ENCODE data around the gene CAPZB. TPM values are rescaled to one million over a fixed set of nuclear protein-coding genes. Genes with fewer than 3 reads are reported as not detected.

The CAPZB gene
- total RNA-seq, 1 donor from 2014 or later, result 326 TPM

DNA sequence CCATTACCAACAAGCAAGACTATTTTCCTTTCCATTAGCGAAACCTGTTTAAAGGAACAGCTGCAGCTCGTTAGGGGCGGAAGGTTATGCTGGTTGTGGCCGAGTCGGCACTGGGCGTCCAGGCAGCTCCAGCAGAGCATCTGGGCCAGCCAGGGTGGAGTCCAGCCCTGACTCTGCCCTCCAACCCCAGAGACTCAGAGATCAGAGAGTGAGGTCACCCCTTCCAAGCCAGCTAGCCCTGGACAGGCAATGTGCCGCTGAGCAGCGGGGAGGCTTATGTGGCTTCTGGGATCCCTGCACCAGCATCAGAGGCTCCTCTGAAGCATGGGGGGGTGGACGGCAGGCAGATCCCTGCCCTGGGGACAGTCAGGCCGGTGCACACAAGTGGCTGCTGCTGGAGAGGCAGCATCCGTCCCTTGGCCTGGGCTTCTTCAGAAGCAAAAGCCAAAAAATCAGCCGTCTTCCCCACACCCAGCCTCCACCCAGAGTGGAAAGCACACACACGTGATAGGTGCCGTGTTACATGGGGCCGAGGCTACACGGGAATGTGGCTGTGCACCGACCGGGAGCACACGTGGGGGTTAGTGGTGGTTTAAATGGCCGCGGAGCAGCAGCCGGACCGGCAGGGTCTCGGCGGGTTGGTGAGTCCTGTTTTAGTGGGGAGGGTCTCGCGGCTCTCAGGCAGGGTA is 143.1 kb downstream of the CAPZB start:
- Mint-ChIP-seq H3K36me3 (ENCODE audit: unreplicated experiment) (no peaks in the 10 kb centered on the region), H3K4me3 (ENCODE audit: unreplicated experiment) (no peak overlapping the region), H3K27me3 (ENCODE audit: unreplicated experiment) (peaks cover 13% of the 10 kb centered on the region), H3K4me1 (ENCODE audit: low read depth, unreplicated experiment) (peaks cover 17% of the 10 kb centered on the region), H3K9me3 (ENCODE audit: unreplicated experiment) (peaks cover 12% of the 10 kb centered on the region), H3K27ac (ENCODE audit: unreplicated experiment) (peak overlapping the region; percentile 72)
- TF ChIP-seq, protein P1, sequence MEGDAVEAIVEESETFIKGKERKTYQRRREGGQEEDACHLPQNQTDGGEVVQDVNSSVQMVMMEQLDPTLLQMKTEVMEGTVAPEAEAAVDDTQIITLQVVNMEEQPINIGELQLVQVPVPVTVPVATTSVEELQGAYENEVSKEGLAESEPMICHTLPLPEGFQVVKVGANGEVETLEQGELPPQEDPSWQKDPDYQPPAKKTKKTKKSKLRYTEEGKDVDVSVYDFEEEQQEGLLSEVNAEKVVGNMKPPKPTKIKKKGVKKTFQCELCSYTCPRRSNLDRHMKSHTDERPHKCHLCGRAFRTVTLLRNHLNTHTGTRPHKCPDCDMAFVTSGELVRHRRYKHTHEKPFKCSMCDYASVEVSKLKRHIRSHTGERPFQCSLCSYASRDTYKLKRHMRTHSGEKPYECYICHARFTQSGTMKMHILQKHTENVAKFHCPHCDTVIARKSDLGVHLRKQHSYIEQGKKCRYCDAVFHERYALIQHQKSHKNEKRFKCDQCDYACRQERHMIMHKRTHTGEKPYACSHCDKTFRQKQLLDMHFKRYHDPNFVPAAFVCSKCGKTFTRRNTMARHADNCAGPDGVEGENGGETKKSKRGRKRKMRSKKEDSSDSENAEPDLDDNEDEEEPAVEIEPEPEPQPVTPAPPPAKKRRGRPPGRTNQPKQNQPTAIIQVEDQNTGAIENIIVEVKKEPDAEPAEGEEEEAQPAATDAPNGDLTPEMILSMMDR (IDR thresholded peaks at IDR 0.05; ENCODE audit: partially characterized antibody, unreplicated experiment), result no peak
- DNase-seq, result no peak

DNA sequence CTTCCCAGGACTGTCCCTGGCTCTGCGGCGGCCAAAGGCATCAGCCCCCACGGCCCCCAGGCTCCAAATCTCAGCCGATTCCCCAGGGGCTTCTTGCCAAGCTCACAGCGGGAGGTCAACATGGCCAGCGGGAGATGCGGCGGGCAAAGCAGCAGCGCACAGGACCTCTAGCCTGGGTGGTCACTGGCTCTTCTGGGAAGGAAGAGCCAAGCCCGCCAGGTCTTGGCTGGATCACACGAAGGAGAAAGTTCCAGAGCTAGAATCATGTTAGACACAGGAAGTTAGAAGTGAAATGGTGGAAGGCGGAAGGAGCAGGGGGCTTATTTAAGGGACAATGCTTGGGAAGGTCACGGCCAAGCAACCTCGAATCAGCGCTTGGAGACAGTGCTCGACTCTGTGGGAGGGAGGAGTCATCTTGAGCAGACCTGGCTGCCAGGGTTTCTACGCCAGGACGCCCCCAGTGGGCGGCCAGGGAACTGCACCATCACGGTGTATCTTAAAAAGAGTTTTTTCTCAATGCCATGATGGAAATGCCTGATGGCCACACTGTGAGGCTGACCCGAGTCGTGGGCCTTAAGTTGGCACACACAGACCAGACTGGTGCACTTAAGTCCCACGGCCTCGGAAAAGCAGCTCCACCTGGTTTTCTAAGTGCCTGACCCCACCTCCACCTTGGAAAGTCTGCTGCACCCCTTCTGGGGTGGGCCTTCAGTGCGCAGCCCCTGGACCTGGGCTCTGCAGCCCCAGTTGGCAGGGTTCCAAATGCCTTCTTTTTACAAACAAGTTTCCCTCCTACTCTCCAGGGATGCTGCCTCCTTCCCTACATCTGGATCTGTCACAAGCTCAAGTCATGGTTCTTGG is 143.9 kb downstream of the CAPZB start:
- TF ChIP-seq, protein P1 (IDR thresholded peaks at IDR 0.05; ENCODE audit: partially characterized antibody, unreplicated experiment), result peak; percentile 98
- Mint-ChIP-seq H3K4me3 (ENCODE audit: unreplicated experiment) (no peak overlapping the region), H3K9me3 (ENCODE audit: unreplicated experiment) (peaks cover 12% of the 10 kb centered on the region), H3K36me3 (ENCODE audit: unreplicated experiment) (no peaks in the 10 kb centered on the region), H3K4me1 (ENCODE audit: low read depth, unreplicated experiment) (peaks cover 17% of the 10 kb centered on the region), H3K27ac (ENCODE audit: unreplicated experiment) (peak overlapping the region; percentile 72), H3K27me3 (ENCODE audit: unreplicated experiment) (peaks cover 15% of the 10 kb centered on the region)
- DNase-seq, result peak; percentile 86

DNA sequence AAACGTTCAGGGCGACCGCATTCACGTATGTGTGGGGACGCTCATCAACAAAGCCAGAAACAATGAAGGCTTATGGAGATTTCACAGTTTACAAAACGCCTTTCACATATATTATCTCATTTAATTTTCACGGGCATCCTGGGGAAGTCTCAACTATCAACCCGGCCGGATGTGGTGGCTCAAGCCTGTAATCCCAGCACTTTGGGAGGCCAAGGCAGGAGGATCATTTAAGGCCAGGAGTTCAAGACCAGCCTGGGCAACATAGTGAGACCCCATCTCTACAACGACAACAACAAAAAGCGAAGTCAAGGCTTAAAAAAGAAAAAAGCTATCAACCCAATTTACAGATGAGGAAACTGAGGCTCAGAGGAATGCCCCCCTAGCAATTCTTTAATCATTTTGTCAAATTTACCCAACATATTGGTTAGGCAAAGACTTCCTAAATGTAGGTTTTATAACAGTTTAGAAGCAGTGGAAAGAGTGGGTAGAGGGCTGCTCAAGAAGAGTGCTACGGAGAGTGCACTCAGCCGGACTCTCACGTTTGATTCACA is 144.9 kb downstream of the CAPZB start:
- Mint-ChIP-seq H3K4me3 (ENCODE audit: unreplicated experiment) (no peak overlapping the region), H3K36me3 (ENCODE audit: unreplicated experiment) (no peaks in the 10 kb centered on the region), H3K9me3 (ENCODE audit: unreplicated experiment) (peaks cover 16% of the 10 kb centered on the region), H3K4me1 (ENCODE audit: low read depth, unreplicated experiment) (peaks cover 17% of the 10 kb centered on the region), H3K27ac (ENCODE audit: unreplicated experiment) (no peak overlapping the region), H3K27me3 (ENCODE audit: unreplicated experiment) (peaks cover 14% of the 10 kb centered on the region)
- TF ChIP-seq, protein P1 (IDR thresholded peaks at IDR 0.05; ENCODE audit: partially characterized antibody, unreplicated experiment), result no peak
- DNase-seq, result no peak

DNA sequence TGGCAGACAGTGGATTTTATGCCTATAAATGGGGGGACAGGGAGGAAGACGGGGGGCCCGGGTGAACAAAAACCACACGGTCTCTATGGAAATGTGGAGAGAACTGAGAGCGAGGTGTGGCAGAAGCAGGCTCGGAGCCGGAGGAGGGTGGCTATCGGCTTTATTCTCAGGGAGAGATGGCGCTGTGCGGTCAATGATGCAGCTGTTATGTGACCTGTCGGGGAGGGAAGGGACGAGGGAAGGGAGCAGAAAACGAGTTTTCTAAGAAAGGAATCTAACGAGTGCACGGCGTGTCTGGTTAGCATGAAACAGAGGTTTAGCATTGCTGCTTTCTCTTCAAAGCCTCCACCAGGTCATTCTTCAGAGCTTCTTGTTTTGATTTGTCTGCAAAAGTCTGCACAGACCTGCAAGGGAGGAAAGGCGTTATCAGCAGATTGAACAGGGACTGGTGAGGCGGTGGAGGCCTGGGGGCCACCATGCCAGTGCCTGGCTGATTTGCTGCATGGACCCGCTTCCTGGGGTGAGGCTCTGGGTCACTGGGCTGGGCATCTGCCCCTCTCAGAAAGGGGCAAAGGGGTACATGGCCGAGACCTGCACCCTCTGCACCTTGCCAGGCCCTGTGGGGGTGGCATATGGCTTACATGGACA is 146.0 kb downstream of the CAPZB start:
- Mint-ChIP-seq H3K36me3 (ENCODE audit: unreplicated experiment) (no peaks in the 10 kb centered on the region), H3K4me3 (ENCODE audit: unreplicated experiment) (no peak overlapping the region), H3K27me3 (ENCODE audit: unreplicated experiment) (peaks cover 14% of the 10 kb centered on the region), H3K9me3 (ENCODE audit: unreplicated experiment) (peaks cover 15% of the 10 kb centered on the region), H3K4me1 (ENCODE audit: low read depth, unreplicated experiment) (peaks cover 16% of the 10 kb centered on the region), H3K27ac (ENCODE audit: unreplicated experiment) (peak overlapping the region; percentile 71)
- TF ChIP-seq, protein P1 (IDR thresholded peaks at IDR 0.05; ENCODE audit: partially characterized antibody, unreplicated experiment), result no peak
- DNase-seq, result no peak
